Activated CD8-positive, alpha-beta memory T cell treated with anti-CD3 and anti-CD28 coated beads for 24 hours (primary cell): Measurements from ENCODE around the gene RALY.
A peak's percentile ranks its signal among the peaks of the same experiment; 100 is the strongest.
"Not testable (repeated sequence)": the region's sequence is repeated elsewhere in the genome, so short reads cannot be mapped to it uniquely, and the experiment has no call there.

Source experiments
- DNase-seq: peaks from one replicate; pipeline ENCODE4 v3.0.0-alpha.2; 2020

RALY gene

DNA sequence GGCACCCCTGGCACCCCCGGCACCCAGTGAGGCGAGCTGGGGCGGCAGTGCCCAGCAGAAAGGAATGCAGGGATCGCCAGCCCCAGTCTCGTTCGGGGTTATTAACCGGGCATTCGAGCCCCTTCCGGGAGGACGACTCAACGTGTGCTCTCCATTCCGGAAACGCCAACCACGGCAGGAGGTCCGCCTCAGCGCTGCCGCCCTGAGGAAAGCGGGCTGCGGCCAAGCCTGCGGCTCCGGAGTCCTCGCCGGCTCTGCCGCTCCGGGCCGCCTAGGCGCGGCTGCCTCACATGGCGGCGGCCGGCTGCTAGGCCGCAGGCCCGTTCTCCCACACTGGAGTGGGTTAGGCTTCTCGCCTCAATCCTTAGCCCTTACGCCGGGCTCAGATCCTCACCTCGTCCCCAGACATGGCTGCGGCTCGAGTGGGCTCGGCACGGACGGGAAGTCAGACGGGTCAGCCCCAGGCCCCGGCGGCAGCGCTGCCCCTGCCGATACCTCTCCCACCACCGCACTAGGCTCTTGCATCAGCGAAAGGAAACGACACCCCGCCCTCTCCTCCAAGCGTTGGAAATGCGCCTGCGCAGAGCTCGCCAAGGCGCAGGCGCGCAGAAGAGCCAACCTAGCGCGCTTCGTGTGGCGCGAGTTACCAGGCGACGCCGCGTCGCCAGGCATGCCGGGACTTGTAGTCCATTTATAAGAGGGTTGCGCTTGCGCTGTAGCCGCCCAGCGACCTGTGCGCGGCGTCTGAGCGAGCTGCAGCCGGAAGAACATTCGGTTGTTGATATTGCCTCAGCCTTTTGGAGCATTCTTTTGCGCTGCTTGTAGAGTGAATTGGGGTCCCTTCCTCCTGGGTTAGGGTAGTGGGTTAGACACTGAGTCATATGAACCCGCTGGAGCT lies 118.2 kb downstream of the RALY start, which contains the start of gene EIF2S2:
Gene EIF2S2 (minus strand): TSS at position 542 of the 898 bp plus-strand sequence. CDS start 133 bp downstream, at position 409.
- DNase-seq: peak; percentile 94

GRCh38 chr20:34112600-34113101 lies 118.9 kb downstream of the RALY start:
- no peak for DNase-seq

- DNase-seq: no peak
Observed at GRCh38 chr20:34114809-34115208, 121.1 kb downstream of the RALY start.

DNA sequence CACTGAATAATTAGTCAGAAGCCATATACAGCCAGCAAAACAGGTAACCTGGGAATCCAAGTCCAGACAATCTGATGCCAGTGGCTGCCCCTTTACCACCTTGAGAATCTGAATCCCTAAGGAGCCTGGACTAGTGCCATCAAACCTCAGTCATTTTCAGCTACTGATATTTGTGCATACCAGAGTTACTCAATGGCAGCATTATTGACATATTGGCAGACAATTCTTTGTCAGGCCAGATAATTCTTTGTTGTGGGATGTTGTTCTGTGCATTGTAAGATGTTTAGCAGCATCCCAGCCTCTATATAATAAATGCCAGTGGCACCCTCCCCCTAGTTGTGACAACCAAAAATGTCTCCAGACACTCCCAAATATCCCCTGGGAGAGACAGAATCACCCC lies 121.5 kb downstream of the RALY start:
- no peak for DNase-seq

GRCh38 chr20:34120213-34120612 lies 126.5 kb downstream of the RALY start:
- DNase-seq: no peak

GRCh38 chr20:34122274-34122980 lies 128.7 kb downstream of the RALY start:
- no peak for DNase-seq

DNA sequence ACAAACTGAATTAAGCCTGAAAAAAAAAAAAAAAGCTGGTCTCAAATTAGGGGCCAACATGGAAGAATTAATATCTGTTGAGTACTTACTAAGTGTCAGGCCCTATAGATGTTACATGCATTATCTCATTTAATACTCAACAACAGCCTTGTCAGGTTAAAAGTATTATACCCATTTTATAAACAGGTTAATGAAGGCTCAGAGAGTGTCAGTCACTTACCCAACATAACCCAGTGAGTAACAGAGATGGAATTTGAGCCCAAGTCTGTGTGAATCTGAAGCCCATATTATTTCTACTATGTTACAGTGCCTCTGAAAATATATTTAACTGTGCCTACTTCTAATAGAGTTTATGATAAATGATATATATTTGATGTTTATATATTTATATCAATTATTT lies 129.6 kb downstream of the RALY start:
- DNase-seq: no peak

DNA sequence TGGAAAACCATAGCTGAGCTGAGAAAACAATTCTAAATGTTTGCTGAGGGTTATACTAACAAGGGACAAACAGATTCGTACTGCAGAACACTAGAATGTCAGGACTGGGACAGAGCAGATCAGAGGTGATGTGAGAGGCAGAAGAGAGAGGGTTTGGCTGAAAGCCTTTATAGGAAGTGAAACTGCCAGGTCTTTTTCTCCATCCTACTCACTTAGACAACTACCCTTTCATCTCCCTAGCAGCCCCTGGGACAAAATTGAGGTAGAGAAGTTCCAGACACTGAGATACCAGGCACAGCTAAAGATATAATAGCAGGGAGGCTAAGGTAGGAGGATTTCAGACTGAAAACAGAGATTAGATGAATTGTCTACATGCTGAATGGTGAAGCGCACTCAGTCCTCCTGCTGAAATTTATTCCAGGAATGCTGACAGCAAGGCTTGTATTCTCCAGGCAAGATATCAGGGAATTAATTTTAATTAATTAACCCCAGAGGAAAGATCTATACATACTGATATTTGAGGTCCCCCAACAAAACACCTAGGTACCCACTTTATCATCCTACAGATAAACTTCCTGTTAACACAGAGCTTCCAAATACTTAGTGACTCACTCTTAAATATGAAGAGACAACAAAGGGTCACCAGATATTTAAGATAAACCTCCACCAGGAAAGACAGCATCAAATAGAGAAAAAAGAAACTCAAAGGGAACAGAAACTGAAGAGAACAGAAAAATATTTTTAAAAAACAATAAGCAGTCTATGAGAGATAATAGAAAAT lies 130.9 kb downstream of the RALY start:
- no peak for DNase-seq

- no peak for DNase-seq
Observed at GRCh38 chr20:34127792-34128191, 134.1 kb downstream of the RALY start.

DNA sequence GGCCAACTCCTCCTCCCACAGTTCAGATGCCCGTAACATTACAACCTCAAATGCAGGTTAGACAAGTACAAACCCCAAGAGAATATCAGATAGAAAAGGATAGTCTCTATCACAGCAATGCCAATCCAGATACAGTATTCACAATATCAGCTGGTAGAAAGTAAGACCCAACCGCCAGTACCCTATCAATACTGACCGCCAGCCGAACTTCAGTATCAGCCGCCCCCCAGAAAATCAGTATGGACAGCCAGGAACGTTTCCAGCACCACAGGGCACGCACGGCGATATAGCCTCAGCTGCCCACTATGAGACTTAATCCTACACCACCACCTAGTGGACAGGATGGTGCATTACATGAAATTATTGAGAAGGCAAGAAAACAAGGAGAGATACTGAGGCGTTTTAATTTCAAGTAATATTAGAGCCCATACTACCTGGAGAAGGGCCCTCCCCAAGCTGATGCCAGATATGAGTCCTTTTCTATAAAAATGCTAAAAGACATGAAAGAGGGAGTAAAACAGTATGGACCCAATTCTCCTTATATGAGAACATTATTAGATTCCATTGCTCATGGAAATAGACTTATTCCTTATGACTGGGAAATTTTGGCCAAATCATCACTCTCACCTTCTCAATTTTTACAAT lies 135.9 kb downstream of the RALY start:
- DNase-seq: peak; percentile 81

DNA sequence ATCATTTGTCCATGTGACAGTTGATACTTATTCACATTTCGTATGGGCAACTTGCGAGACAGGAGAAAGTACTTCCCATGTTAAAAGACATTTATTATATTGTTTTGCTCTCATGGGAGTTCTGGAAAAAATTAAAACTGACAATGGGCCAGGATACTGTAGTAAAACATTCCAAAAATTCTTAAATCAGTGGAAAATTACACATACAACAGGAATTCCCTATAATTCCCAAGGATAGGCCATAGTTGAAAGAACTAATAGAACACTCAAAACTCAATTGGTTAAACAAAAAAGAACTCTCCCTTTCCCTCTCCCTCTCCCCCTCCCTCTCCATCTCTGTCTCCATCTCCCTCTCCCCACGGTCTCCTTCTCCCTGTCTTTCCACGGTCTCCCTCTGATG lies 137.8 kb downstream of the RALY start:
- no peak for DNase-seq

- not testable (repeated sequence) for DNase-seq
Observed at GRCh38 chr20:34132491-34132890, 138.8 kb downstream of the RALY start.

DNA sequence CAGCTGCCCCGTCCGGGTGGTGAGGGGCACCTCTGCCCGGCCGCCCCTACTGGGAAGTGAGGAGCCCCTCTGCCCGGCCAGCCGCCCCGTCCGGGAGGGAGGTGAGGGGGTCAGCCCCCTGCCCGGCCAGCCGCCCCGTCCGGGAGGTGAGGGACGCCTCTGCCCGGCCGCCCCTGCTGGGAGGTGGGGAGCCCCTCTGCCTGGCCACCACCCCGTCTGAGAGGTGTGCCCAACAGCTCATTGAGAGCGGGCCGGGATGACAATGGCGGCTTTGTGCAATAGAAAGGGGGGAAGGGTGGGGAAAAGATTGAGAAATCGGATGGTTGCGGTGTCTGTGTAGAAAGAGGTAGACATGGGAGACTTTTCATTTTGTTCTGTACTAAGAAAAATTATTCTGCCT lies 139.2 kb downstream of the RALY start:
- DNase-seq: not testable (repeated sequence)

- not testable (repeated sequence) for DNase-seq
Observed at GRCh38 chr20:34133365-34133860, 139.7 kb downstream of the RALY start.
